Keratinocyte (primary cell): ENCODE measurements around the gene POLD1. TPM values are rescaled to one million over a fixed set of nuclear protein-coding genes. Genes with fewer than 3 reads are reported as not detected.

Experiments
- DNase-seq: peaks from one replicate; pipeline ENCODE4 v3.0.0-alpha.2; 2011; ENCODE audit warnings: low read depth, missing footprints, low spot score
- FAIRE-seq: peaks from 2 replicates; lab custom pipeline; 2011; peaks lifted over from hg19 to GRCh38; lab: Jason Lieb, UNC
- H2AFZ ChIP-seq: 2 replicates; pipeline ENCODE4 v1.6.0; 2012; ENCODE audit warnings: low read length, control low read depth, inconsistent platforms; ENCODE audit not compliant: control insufficient read depth
- H3K27ac ChIP-seq: 2 replicates; pipeline ENCODE4 v1.5.1; 2011; ENCODE audit warnings: low read length; ENCODE audit not compliant: control insufficient read depth, insufficient read depth
- H3K27me3 ChIP-seq: 3 replicates; pipeline ENCODE4 v1.6.0; 2011; ENCODE audit warnings: low read length; ENCODE audit not compliant: control insufficient read depth, insufficient read depth; ENCODE audit errors: extremely low read depth
- H3K36me3 ChIP-seq, 2 experiments: 2 replicates in 1 of 2; 3 replicates in 1 of 2; pipeline ENCODE4 v1.5.1; 2011; ENCODE audit warnings: low read length in 2 of 2, mild to moderate bottlenecking in 1 of 2; ENCODE audit not compliant: control insufficient read depth in 2 of 2, insufficient read depth in 2 of 2; ENCODE audit errors: extremely low read depth in 1 of 2
- H3K4me1 ChIP-seq: 3 replicates; pipeline ENCODE4 v1.5.1; 2011; ENCODE audit warnings: low read length; ENCODE audit not compliant: control insufficient read depth, insufficient read depth; ENCODE audit errors: extremely low read depth
- H3K4me2 ChIP-seq: 3 replicates; pipeline ENCODE4 v1.6.0; 2011; ENCODE audit warnings: low read depth, low read length; ENCODE audit not compliant: control insufficient read depth, insufficient read depth; ENCODE audit errors: extremely low read depth
- H3K4me3 ChIP-seq, 3 experiments: fragments of 200-600 bp in 1 of 3; sonication (generic) in 1 of 3; 2 replicates in 2 of 3; 3 replicates in 1 of 3; pipeline ENCODE4 v1.5.1; 2011 to 2016; ENCODE audit warnings: low read length in 3 of 3, mild to moderate bottlenecking in 3 of 3, control low read depth in 2 of 3, inconsistent platforms in 1 of 3, low read depth in 1 of 3, mixed read lengths in 1 of 3, mixed run types in 1 of 3, moderate library complexity in 1 of 3; ENCODE audit not compliant: control insufficient read depth in 2 of 3, insufficient read depth in 2 of 3; ENCODE audit errors: extremely low read depth in 1 of 3
- H3K79me2 ChIP-seq: 2 replicates; pipeline ENCODE4 v1.6.0; 2012; ENCODE audit warnings: low read length; ENCODE audit not compliant: control insufficient read depth, insufficient read depth
- H3K9ac ChIP-seq: 3 replicates; pipeline ENCODE4 v1.6.0; 2011; ENCODE audit warnings: low read length; ENCODE audit not compliant: control insufficient read depth, insufficient read depth; ENCODE audit errors: extremely low read depth
- H3K9me1 ChIP-seq: 3 replicates; pipeline ENCODE4 v1.6.0; 2011; ENCODE audit warnings: low read length; ENCODE audit not compliant: control insufficient read depth, insufficient read depth; ENCODE audit errors: extremely low read depth
- H3K9me3 ChIP-seq: 2 replicates; pipeline ENCODE4 v1.5.1; 2012; ENCODE audit warnings: low read depth, low read length; ENCODE audit not compliant: control insufficient read depth
- H4K20me1 ChIP-seq: 3 replicates; pipeline ENCODE4 v1.6.0; 2011; ENCODE audit warnings: low read length; ENCODE audit not compliant: control insufficient read depth, insufficient read depth; ENCODE audit errors: extremely low read depth
- EZH2 ChIP-seq: IDR thresholded peaks from one replicate; pipeline ENCODE4 v1.6.1; 2012; ENCODE audit warnings: inconsistent platforms, mild to moderate bottlenecking, low read length, moderate library complexity
- dilution Hi-C: fragments of 300-500 bp; cut with MboI; formaldehyde crosslinking; loops from one replicate; pipeline ENCODE4 v1.7.0; 2020; ENCODE audit warnings: low sequenced_read_pairs; ENCODE audit not compliant: extremely low pct_ligation_motif_present
- polyA plus RNA-seq, 5 experiments: library from polyadenylated mRNA; depleted of rRNA in 3 of 5; stranded (reverse) in 3 of 5; stranded (forward) in 1 of 5; unstranded in 1 of 5; fragments of >200 nt; gene quantifications; 1 replicate in 1 of 5; 2 replicates in 3 of 5; 3 replicates in 1 of 5; pipeline versions ENCODE4 v1.2.1 to v1.2.3, GENCODE V29; 2011 to 2012; ENCODE audit warnings: missing spikeins in 2 of 5, low read depth in 1 of 5, low replicate concordance in 1 of 5
- TF ChIP-seq, protein P1 (sequence below), 3 experiments: IDR thresholded peaks in 1 of 3; conservative IDR thresholded peaks in 1 of 3; optimal IDR thresholded peaks in 1 of 3; 2 replicates in 2 of 3; 3 replicates in 1 of 3; pipeline versions ENCODE3 to v1.5.1; 2011; ENCODE audit warnings: low read length in 3 of 3, mild to moderate bottlenecking in 3 of 3, moderate library complexity in 2 of 3, control low read depth in 1 of 3, inconsistent platforms in 1 of 3; ENCODE audit not compliant: insufficient read depth in 2 of 3; ENCODE audit errors: extremely low read depth in 1 of 3

The POLD1 gene
- polyA plus RNA-seq, 1 donor (not counting 4 experiments of a cell fraction or from before 2014, with no cell fraction given), result 8.7 TPM

DNA sequence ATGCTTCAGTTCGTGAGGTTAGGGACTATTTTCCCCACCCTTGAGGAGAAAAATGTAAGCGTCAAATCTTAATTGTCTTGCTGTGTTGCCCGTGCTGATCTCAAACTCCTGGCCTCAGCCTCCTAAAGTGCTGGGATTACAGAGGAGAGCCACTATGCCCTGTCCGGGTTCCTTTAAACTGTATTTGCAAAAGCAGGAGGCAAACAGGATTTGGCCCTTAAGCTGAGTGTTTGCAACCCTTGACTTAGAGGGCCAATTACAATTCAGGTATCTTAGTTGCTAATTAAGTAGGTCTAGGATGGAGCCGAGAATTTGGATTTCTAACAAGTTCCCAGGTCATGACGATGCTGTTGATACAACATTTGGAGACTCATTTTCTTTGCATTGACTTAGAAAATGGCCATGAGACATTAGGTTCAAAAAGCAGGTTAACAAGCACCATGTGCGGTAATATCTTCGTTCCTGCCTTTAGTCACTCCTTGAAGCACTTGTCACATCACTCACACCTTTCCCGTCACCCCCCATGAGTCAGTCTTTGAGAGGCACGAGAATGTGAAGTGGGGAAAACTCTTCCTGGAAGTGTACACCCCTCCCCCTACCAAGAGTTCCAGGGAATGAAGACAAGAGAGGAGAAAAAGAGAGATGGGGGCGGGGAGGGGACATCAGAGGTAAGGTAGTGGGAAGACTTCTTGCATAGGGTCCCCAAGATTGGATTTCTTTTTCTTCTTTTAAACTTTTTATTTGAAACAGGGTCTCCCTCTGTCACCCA, 21.3 kb upstream of the POLD1 start:
- DNase-seq (no peak), FAIRE-seq (no peak)
- H3K4me2 ChIP-seq, result no peak overlapping the region
- H3K9ac ChIP-seq, result no peak overlapping the region
- no peaks in the 10 kb centered on the region for H3K79me2 ChIP-seq
- no peak for TF ChIP-seq EZH2
- TF ChIP-seq, protein P1, sequence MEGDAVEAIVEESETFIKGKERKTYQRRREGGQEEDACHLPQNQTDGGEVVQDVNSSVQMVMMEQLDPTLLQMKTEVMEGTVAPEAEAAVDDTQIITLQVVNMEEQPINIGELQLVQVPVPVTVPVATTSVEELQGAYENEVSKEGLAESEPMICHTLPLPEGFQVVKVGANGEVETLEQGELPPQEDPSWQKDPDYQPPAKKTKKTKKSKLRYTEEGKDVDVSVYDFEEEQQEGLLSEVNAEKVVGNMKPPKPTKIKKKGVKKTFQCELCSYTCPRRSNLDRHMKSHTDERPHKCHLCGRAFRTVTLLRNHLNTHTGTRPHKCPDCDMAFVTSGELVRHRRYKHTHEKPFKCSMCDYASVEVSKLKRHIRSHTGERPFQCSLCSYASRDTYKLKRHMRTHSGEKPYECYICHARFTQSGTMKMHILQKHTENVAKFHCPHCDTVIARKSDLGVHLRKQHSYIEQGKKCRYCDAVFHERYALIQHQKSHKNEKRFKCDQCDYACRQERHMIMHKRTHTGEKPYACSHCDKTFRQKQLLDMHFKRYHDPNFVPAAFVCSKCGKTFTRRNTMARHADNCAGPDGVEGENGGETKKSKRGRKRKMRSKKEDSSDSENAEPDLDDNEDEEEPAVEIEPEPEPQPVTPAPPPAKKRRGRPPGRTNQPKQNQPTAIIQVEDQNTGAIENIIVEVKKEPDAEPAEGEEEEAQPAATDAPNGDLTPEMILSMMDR (optimal IDR thresholded peaks at IDR 0.05 in 1 of 3, IDR thresholded peaks at IDR 0.05 in 1 of 3, conservative IDR thresholded peaks at IDR 0.05 in 1 of 3; ENCODE audit: extremely low read depth in 1 of 3, insufficient read depth in 2 of 3, low read length in 3 of 3), result no peak
- H3K4me3 ChIP-seq, result no peak overlapping the region
- no peak overlapping the region for H3K27ac ChIP-seq
- no peaks in the 10 kb centered on the region for H4K20me1 ChIP-seq
- no peak overlapping the region for H2AFZ ChIP-seq
- H3K36me3 ChIP-seq, result no peaks in the 10 kb centered on the region
- H3K9me1 ChIP-seq, result no peaks in the 10 kb centered on the region
- peaks cover 4% of the 10 kb centered on the region for H3K27me3 ChIP-seq
- no peaks in the 10 kb centered on the region for H3K4me1 ChIP-seq
- H3K9me3 ChIP-seq, result no peaks in the 10 kb centered on the region
- dilution Hi-C loops, result no loop called here

DNA sequence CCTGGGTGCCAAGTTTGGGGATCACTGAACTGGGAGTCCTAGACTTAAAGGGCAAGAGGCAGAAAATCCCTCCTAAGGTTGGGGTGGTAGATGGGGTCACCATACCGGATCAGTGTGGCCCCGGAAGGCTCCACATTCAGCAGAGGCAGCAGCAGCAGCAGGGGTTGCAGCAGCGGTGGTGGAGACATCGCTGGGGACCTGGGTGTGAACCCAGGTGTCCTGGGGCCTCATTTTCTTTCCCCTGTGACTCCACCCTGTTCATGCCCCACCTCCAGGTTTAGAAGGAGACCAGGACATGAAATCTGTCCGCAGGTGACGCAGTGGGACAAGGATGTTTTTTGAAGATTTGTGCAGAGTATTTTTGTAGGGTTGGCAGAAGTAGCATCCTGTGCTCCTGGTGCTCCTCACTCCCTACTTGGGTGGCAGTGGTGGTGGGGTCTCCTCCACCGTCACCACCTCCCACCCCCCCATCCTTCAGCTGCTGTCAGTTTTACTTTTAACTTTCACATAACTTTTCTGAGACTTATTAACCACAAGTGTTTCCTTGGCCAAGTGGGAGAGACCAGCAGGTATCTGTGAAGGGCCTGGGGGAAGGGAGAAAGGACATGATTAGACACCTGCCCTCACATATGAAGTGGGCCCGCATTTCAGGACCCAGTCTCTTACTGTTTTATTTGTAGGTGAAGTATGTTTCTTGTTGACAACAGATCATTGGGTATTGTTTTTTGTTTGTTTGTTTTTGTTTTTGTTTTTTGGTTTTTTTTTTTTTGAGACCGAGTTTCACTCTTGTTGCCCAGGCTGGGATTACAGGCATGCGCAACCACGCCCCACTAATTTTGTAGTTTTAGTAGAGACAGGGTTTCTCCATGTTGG, 18.5 kb upstream of the POLD1 start, which contains the start of gene NAPSA:
Gene NAPSA (minus strand): TSS at position 206 of the 873 bp plus-strand sequence. CDS start 18 bp downstream, at position 188.
- TF ChIP-seq EZH2, result no peak
- TF ChIP-seq, protein P1 (optimal IDR thresholded peaks at IDR 0.05 in 1 of 3, IDR thresholded peaks at IDR 0.05 in 1 of 3, conservative IDR thresholded peaks at IDR 0.05 in 1 of 3; ENCODE audit: extremely low read depth in 1 of 3, insufficient read depth in 2 of 3, low read length in 3 of 3), result no peak
- no peak for FAIRE-seq
- no peak within 1 kb of the TSS for H2AFZ ChIP-seq
- H3K9me3 ChIP-seq, result no peaks in the 10 kb centered on the region
- H3K27me3 ChIP-seq, result no peaks in the 10 kb centered on the region
- dilution Hi-C loops, result no loop called here
- H3K79me2 ChIP-seq, result no peaks in the 10 kb centered on the region
- no peaks in the 10 kb centered on the region for H3K36me3 ChIP-seq
- no peak within 1 kb of the TSS for H3K4me3 ChIP-seq
- DNase-seq, result no peak
- H3K4me2 ChIP-seq, result no peak within 1 kb of the TSS
- no peak within 1 kb of the TSS for H3K9ac ChIP-seq
- no peaks in the 10 kb centered on the region for H3K9me1 ChIP-seq
- peaks cover 6% of the 10 kb centered on the region for H3K4me1 ChIP-seq
- H3K27ac ChIP-seq, result no peak within 1 kb of the TSS
- no peaks in the 10 kb centered on the region for H4K20me1 ChIP-seq
